Upper lobe of left lung (tissue), 4 donors: Measurements from ENCODE around the gene SV2C.

Experiments used
- EP300 ChIP-seq, 4 donors: sonication (generic); formaldehyde crosslinking; IDR thresholded peaks; one replicate each; pipeline ENCODE4 v1.5.1; 2017; ENCODE audit warnings: antibody characterized with exemption in 4 of 4, control low read depth in 2 of 4
- TF ChIP-seq, protein P1 (sequence below), 6 experiments: fragments of 450-650 bp in 4 of 6; fragments of 200-600 bp in 2 of 6; sonication (generic) in 2 of 6; IDR thresholded peaks; one replicate each; pipeline ENCODE4 v1.5.1; 2016 to 2019; ENCODE audit warnings: antibody characterized with exemption in 6 of 6

GRCh38 chr5:76163111-76163628 is 80.0 kb downstream of the SV2C start:
- TF ChIP-seq, protein P1, sequence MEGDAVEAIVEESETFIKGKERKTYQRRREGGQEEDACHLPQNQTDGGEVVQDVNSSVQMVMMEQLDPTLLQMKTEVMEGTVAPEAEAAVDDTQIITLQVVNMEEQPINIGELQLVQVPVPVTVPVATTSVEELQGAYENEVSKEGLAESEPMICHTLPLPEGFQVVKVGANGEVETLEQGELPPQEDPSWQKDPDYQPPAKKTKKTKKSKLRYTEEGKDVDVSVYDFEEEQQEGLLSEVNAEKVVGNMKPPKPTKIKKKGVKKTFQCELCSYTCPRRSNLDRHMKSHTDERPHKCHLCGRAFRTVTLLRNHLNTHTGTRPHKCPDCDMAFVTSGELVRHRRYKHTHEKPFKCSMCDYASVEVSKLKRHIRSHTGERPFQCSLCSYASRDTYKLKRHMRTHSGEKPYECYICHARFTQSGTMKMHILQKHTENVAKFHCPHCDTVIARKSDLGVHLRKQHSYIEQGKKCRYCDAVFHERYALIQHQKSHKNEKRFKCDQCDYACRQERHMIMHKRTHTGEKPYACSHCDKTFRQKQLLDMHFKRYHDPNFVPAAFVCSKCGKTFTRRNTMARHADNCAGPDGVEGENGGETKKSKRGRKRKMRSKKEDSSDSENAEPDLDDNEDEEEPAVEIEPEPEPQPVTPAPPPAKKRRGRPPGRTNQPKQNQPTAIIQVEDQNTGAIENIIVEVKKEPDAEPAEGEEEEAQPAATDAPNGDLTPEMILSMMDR (IDR thresholded peaks at IDR 0.05): no peak
- TF ChIP-seq EP300 (IDR thresholded peaks at IDR 0.05): no peak
